Transverse colon (tissue), 4 donors: ENCODE measurements around the gene HDAC4. TPM values are rescaled to one million over a fixed set of nuclear protein-coding genes. Genes with fewer than 3 reads are reported as not detected.

Experiments used
- DNase-seq: peaks from one replicate; pipeline ENCODE4 v3.0.0-alpha.2; 2019
- H3K27ac ChIP-seq, 4 donors: fragments of 200-600 bp; sonication (generic); 2 replicates each; pipeline ENCODE4 v1.5.1; 2016 to 2018; ENCODE audit warnings: inconsistent platforms in 4 of 4
- H3K27me3 ChIP-seq: fragments of 200-600 bp; sonication (generic); 2 replicates; pipeline ENCODE4 v1.5.1; 2017; ENCODE audit warnings: inconsistent platforms
- H3K36me3 ChIP-seq, 4 donors: fragments of 200-600 bp; sonication (generic); 2 replicates each; pipeline ENCODE4 v1.5.1; 2017 to 2019; ENCODE audit warnings: inconsistent platforms in 4 of 4
- H3K4me1 ChIP-seq, 4 donors: fragments of 200-600 bp; sonication (generic); 2 replicates each; pipeline ENCODE4 v1.5.1; 2017 to 2020; ENCODE audit warnings: inconsistent platforms in 4 of 4
- H3K4me3 ChIP-seq, 4 donors: fragments of 200-600 bp; sonication (generic); 1 replicate in 1 of 4; 2 replicates in 3 of 4; pipeline versions ENCODE4 v1.5.1 to v1.6.1; 2017 to 2019; ENCODE audit warnings: inconsistent platforms in 4 of 4
- H3K9me3 ChIP-seq, 2 donors: fragments of 200-600 bp; sonication (generic); 2 replicates each; pipeline ENCODE4 v1.5.1; 2017 to 2019; ENCODE audit warnings: inconsistent platforms in 2 of 2
- EP300 ChIP-seq: sonication (generic); formaldehyde crosslinking; IDR thresholded peaks from one replicate; pipeline ENCODE4 v1.6.1; 2017; ENCODE audit warnings: antibody characterized with exemption, low read depth
- POLR2A ChIP-seq: fragments of 450-650 bp; IDR thresholded peaks from one replicate; pipeline ENCODE4 v1.6.1; 2016; ENCODE audit warnings: antibody characterized with exemption, mild to moderate bottlenecking, moderate library complexity
- POLR2AphosphoS5 ChIP-seq, 3 donors: sonication (generic); formaldehyde crosslinking; IDR thresholded peaks; one replicate each; pipeline ENCODE4 v1.6.1; 2016; ENCODE audit warnings: antibody characterized with exemption in 3 of 3
- WGBS, 2 donors: methylation state at CpG; one replicate each; pipeline ENCODE4 v1.1.5; 2018; ENCODE audit warnings: low coverage in 1 of 2; 5-methylcytosine and 5-hydroxymethylcytosine counted together
- in situ Hi-C, 4 donors: fragments of 200-750 bp; cut with MboI; loops; one replicate each; pipeline versions ENCODE4 v1.15.0 to v1.15.1; 2017; ENCODE audit warnings: low sequenced_read_pairs in 3 of 4, low pct_ligation_motif_present in 1 of 4, low pct_unique_long_range_greater_than_20kb in 1 of 4
- intact Hi-C: fragments of 100-400 bp; cut with DNase I; formaldehyde crosslinking; loops from one replicate; pipeline ENCODE4 v1.15.1; 2023; ENCODE audit warnings: low total_unique reads
- total RNA-seq, 4 donors: library from RNA; depleted of rRNA; stranded (reverse); fragments of >200 nt; gene quantifications; one replicate each; pipeline ENCODE4 v1.1.0, GENCODE V29; 2016
- TF ChIP-seq, protein P1 (sequence below), 5 experiments: fragments of 200-600 bp in 3 of 5; fragments of 450-650 bp in 2 of 5; sonication (generic) in 3 of 5; IDR thresholded peaks; 1 replicate in 2 of 5; 2 replicates in 3 of 5; pipeline ENCODE4 v1.5.1; 2016 to 2017; ENCODE audit warnings: antibody characterized with exemption in 5 of 5, inconsistent platforms in 3 of 5, mild to moderate bottlenecking in 2 of 5, moderate library complexity in 1 of 5

The HDAC4 gene
- total RNA-seq, 4 donors from 2014 or later = 33.9 to 192 (median 112) TPM

GRCh38 chr2:239104800-239105199 lies 296.0 kb downstream of the HDAC4 start:
- TF ChIP-seq EP300 = no peak
- TF ChIP-seq, protein P1, sequence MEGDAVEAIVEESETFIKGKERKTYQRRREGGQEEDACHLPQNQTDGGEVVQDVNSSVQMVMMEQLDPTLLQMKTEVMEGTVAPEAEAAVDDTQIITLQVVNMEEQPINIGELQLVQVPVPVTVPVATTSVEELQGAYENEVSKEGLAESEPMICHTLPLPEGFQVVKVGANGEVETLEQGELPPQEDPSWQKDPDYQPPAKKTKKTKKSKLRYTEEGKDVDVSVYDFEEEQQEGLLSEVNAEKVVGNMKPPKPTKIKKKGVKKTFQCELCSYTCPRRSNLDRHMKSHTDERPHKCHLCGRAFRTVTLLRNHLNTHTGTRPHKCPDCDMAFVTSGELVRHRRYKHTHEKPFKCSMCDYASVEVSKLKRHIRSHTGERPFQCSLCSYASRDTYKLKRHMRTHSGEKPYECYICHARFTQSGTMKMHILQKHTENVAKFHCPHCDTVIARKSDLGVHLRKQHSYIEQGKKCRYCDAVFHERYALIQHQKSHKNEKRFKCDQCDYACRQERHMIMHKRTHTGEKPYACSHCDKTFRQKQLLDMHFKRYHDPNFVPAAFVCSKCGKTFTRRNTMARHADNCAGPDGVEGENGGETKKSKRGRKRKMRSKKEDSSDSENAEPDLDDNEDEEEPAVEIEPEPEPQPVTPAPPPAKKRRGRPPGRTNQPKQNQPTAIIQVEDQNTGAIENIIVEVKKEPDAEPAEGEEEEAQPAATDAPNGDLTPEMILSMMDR (IDR thresholded peaks at IDR 0.05) = no peak
- no peak for TF ChIP-seq POLR2A
- no peak for TF ChIP-seq POLR2AphosphoS5 (IDR thresholded peaks at IDR 0.05)
- no peaks in the 10 kb centered on the region for H3K4me1 ChIP-seq
- in situ Hi-C loops (no loop called here), intact Hi-C loops (loop anchor here (10.0 kb wide), 1 partner anchor 300 kb away; the partner anchor contains the start of gene HDAC4)
- H3K36me3 ChIP-seq = peaks cover 0 to 34% (median 11%) of the 10 kb centered on the region in 4 donors
- H3K27ac ChIP-seq = no peak overlapping the region
- no peaks in the 10 kb centered on the region for H3K27me3 ChIP-seq
- no peak for DNase-seq
- no peaks in the 10 kb centered on the region for H3K9me3 ChIP-seq
- 95 to 100% methylated on average over 1 to 17 of the region's 17 CpGs for WGBS, 2 donors
- no peak overlapping the region for H3K4me3 ChIP-seq

DNA sequence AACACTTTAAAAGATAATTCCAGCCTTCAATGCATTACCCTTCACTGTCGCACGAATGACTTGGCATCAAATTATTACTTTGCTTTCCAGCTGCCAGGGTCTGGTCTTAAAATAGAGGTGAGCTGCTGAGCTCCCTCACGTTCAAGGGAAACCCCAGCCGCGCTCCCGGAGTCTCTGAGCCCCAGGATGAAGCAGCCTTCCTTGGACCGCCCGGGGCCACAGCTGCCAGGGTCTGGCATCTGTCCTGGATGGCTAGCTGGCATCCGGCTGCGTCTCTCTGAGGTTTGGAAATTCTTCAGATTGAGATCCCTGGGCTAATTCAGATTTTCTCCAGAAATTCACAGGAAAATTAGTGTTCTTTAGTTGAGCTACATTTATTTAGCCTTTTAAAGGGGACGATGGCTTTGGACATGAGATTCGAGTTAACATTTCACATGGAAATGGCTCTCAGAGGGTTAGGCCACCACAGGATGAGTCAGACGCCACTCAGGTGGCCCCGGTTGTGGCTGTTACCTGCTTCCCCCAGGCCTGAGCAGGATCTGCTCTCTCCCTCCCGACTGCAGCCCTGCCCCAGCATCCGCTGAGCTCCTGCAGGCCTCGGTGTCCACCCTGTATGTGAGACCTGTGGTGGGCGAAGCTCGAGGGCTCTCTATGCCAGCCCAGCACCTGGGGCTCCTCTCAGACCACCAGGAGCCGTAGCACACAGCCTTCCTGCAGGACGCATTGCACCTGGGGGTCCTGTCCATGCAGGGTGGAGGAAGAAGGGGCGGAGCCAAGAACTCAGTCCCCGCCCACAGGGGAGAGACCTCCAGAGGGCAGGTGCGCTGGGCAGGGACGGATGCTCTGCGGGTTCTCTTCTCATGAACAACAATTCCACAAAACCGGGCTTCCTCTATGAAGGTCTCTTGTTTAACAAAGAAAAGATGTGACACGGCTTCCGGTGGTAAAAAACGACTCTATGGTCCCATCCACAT lies 297.4 kb downstream of the HDAC4 start:
- Histone ChIP-seq H3K27ac (no peak overlapping the region), H3K36me3 (peaks cover 0 to 34% (median 11%) of the 10 kb centered on the region in 4 donors), H3K4me3 (no peak overlapping the region), H3K4me1 (no peaks in the 10 kb centered on the region), H3K27me3 (no peaks in the 10 kb centered on the region), H3K9me3 (no peaks in the 10 kb centered on the region)
- 93 to 96% methylated on average over 7 to 26 of the region's 30 CpGs for whole genome bisulfite sequencing, 2 donors
- intact Hi-C loops (loop anchor here (10.0 kb wide), 1 partner anchor 301 kb away; the partner anchor contains the start of gene HDAC4), in situ Hi-C loops (no loop called here)
- no peak for DNase-seq
- TF ChIP-seq, protein P1 (IDR thresholded peaks at IDR 0.05) = no peak
- no peak for TF ChIP-seq POLR2A
- no peak for TF ChIP-seq EP300
- TF ChIP-seq POLR2AphosphoS5 (IDR thresholded peaks at IDR 0.05) = no peak

DNA sequence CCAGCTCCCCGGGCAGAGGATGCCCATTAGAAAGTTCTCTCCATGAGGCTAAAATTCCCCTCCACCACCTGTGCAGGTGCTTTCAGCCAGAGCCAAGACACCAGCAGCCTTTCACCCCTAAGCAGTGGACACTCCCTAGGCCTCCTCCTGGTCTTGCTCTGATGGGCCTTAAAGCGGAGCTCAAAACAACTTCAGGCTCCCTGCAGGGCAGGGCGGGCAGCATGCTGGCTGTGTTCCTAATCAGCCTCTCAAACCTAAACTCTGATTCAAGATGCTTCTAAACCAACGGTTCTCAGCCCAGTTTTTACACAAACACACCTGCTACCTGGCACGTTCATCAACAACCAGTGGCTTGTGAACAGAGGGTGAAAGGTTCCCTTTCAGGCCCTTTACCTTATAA lies 298.6 kb downstream of the HDAC4 start:
- in situ Hi-C loops = no loop called here
- H3K9me3 ChIP-seq = no peaks in the 10 kb centered on the region
- intact Hi-C loops = loop anchor here (10.0 kb wide), 1 partner anchor 303 kb away; the partner anchor contains the start of gene HDAC4
- H3K4me3 ChIP-seq = no peak overlapping the region
- TF ChIP-seq EP300 (no peak), POLR2A (no peak)
- H3K36me3 ChIP-seq = peaks cover 0 to 27% (median 11%) of the 10 kb centered on the region in 4 donors
- WGBS, 2 donors = 72% methylated on average over 5 of the region's 5 CpGs; no CpG with 5 or more reads in 1 of the 2 donors
- no peak for DNase-seq
- no peaks in the 10 kb centered on the region for H3K27me3 ChIP-seq
- H3K27ac ChIP-seq = no peak overlapping the region
- H3K4me1 ChIP-seq = no peaks in the 10 kb centered on the region

DNA sequence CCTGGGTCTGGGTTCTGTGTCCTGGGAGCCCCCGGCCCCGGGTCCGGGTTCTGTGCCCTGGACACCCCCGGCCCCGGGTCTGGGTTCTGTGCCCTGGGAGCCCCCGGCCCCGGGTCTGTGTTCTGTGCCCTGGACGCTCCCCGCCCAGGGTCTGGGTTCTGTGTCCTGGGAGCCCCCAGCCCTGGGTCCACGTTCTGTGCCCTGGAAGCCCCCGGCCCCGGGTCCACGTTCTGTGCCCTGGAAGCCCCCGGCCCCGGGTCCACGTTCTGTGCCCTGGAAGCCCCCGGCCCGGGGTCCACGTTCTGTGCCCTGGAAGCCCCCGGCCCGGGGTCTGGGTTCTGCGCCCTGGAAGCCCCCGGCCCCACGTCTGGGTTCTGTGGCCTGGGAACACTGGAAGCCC lies 299.0 kb downstream of the HDAC4 start:
- Histone ChIP-seq H3K27me3 (no peaks in the 10 kb centered on the region), H3K27ac (no peak overlapping the region), H3K36me3 (peaks cover 0 to 24% (median 11%) of the 10 kb centered on the region in 4 donors), H3K9me3 (no peaks in the 10 kb centered on the region), H3K4me3 (no peak overlapping the region), H3K4me1 (no peaks in the 10 kb centered on the region)
- DNase-seq = no peak
- WGBS, 2 donors = 95 to 100% methylated on average over 2 to 24 of the region's 24 CpGs
- TF ChIP-seq, protein P1 (IDR thresholded peaks at IDR 0.05) = no peak
- TF ChIP-seq EP300 (no peak), POLR2AphosphoS5 (IDR thresholded peaks at IDR 0.05) (no peak), POLR2A (no peak)
- in situ Hi-C loops = no loop called here
- intact Hi-C loops = loop anchor here (10.0 kb wide), 1 partner anchor 303 kb away; the partner anchor contains the start of gene HDAC4
